GM19025 (cell line): ENCODE measurements around the gene RASGRP1.
"Not testable (repeated sequence)": the region's sequence is repeated elsewhere in the genome, so short reads cannot be mapped to it uniquely, and the experiment has no call there.

Experiments used
- ATAC-seq: cut with Tn5 transposase; IDR thresholded peaks from one replicate; pipeline ENCODE4 v1.9.1; 2021; ENCODE audit warnings: mild to moderate bottlenecking, low read depth, moderate library complexity; ENCODE audit not compliant: unreplicated experiment

The RASGRP1 gene

GRCh38 chr15:38564557-38565286, at the start of gene RASGRP1:
TSS of gene RASGRP1 (minus strand) at chr15:38564814. CDS start at chr15:38564628, 186 bp downstream.
- peak; percentile 59 for ATAC-seq

- no peak for ATAC-seq
Measured at GRCh38 chr15:38613085-38613484, 48.5 kb upstream of the RASGRP1 start.

DNA sequence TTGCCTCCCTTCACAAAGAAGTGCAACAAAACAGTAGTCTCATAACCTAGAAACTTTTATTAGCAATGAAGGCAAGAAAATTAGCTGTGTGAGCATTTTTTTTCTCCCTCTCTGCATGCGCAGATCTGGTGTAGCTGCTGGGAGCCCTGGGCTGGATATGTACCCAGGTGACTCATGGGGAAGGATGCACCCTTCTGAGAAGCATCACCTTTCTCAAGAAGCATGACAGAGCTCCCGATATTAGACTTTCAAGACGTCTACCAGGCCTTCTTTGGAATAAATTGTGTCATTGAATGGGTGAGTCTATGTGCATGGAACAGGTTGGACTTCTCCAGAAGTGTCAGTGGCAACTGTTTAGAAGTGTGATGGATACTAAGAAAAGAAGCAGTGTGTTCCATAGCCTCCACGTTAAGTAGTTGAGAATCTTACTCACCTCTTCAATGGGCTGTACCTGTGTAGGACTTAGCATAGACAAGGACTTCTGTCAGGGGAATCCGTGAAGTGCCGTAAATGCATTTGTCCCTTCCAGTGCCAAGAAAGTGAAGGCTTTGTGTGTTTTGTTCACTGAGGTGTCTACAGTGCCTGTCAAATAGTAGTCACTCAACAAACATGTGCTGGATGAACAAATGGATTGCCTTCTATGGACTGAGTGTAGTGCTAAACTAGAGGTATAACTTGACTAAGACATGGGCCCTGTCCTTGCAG, 47.7 kb upstream of the RASGRP1 start:
- no peak for ATAC-seq

- no peak for ATAC-seq
Measured at GRCh38 chr15:38611228-38611627, 46.6 kb upstream of the RASGRP1 start.

GRCh38 chr15:38610748-38611147, 46.1 kb upstream of the RASGRP1 start:
- no peak for ATAC-seq

GRCh38 chr15:38609097-38609738, 44.6 kb upstream of the RASGRP1 start:
- no peak for ATAC-seq

GRCh38 chr15:38608682-38609081, 44.1 kb upstream of the RASGRP1 start:
- no peak for ATAC-seq

- ATAC-seq: no peak
Measured at GRCh38 chr15:38605744-38606143, 41.1 kb upstream of the RASGRP1 start.

DNA sequence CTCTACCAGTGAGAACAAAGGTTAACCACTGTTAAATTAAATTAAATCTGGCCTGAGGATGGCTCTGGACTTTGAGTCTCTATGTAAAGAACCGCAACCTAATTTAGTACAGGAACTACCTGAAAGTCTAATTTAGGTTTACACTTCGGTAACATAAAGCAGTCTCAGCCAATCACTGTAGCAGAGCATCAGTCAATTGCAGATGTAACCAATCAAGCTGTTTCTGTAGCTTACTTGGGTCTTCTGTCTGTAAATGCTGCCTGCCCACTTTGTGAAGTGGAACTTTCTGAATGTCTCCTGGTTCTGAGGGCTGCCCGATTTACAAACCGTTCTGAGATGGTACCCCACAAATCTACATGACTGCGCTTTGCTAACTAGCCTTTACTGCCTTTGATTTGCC, 39.1 kb upstream of the RASGRP1 start:
- no peak for ATAC-seq

DNA sequence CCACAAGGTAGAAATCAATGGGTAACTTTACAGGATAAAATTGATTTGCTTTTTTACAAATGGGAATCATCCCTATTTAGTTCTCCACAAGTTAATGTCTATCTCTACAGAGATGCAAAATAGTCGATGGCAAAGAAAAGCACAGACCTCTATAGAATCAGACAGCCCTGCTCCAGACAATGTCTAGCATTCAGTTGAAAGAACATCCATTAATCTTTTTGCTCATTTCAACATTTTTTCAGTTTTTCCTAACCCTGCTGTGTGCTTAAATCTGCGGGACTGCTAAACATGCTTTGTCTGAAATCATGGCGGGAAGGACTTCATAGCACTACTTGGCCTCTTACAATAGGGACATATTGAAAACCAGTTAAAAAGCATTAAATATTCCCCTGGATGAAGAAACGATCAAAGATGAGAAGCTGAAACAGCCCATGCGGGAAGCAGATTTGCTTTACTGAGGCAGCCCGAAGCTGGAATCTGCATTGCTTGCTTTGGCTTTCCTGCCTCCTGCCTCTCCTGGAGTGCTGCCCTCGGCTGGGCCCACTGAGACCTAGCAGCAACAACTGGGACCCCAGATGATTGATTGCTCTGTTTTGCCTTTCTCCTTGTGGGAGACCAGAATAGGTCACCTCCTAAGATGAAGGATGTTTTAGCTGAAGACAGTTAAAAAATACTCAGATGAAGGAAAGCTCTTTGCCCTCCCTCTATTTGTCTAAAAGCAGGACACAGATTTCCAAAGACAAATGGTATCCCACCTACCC, 38.5 kb upstream of the RASGRP1 start:
- ATAC-seq: no peak

GRCh38 chr15:38600236-38600635, 35.6 kb upstream of the RASGRP1 start:
- ATAC-seq: no peak

- ATAC-seq: no peak
Measured at GRCh38 chr15:38598749-38599148, 34.1 kb upstream of the RASGRP1 start.

GRCh38 chr15:38597219-38597800, 32.7 kb upstream of the RASGRP1 start:
- no peak for ATAC-seq

DNA sequence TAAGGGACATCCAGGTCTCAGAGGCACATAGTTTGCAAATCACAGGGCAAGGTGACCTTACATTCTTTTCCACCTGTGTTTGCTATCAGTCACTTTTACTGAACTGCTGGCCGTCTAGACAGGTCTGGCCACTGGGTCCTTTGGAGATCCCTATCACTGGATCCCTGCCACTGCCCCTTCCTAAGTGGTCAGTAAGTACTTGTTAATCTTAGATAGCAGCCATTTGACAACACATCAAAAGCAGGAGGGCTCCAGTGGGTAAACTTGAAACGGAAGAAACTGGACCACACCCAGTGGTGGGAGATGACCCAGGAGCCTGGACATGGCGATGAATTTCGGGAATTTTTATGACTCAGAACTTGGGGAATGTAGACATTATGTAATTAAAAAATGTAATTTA, 28.9 kb upstream of the RASGRP1 start:
- ATAC-seq: no peak

DNA sequence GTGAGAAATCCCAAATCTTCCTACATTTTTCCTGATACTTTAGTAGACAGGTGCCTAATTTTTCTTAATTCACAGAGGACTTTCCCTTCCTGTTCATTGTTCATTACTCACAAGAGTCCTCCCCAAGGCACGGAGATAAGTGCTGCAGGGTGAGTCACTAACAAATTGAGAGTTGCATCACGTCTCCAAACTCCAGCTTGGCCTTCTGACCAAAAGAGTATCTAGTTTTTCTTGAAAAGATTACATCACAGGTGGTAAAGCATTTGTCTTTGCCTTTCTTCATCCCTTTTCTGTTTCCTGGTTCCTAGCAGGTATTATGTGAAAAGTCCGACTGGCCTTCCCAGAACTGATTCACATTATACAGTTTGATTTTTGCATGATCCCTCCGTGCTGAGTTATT, 24.9 kb upstream of the RASGRP1 start:
- ATAC-seq: no peak

DNA sequence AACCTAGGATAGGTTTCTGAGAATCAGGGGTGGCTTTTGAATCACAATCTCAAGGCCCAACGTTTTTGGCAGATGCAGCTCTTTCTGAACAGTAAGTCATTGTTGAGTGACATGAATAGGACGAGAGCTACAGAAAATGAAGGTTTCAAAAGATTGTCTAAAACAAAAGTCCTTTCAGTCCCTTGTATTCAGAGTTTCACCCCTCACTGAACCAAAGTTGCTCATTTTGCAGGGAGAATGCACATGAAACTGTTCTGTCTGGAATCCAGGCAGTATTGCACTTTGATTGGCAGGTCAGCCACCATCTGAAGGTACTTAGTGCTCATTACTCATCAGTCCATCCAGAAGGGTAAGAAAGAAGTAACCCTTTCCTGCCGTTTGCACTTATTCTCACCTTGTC, 24.1 kb upstream of the RASGRP1 start:
- ATAC-seq: no peak

DNA sequence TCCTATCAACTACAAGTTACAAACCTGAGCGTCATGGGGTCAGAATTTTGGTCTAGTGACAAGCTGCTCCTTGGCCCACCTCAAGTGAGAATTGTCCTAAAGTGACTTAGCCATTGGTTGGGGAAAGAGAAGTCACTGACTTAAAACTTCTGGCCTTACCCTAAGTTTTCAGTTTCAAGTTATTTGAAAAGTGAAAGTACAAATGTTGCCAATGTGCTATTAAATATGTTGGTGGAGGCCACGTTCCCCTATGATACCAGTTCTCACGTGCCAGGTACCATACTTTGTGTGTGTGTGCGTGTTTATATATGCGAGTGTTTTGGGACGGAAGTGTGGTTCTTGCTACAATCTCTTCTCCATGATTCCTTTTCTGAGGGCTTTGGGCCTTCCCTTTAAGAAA, 22.6 kb upstream of the RASGRP1 start:
- no peak for ATAC-seq

DNA sequence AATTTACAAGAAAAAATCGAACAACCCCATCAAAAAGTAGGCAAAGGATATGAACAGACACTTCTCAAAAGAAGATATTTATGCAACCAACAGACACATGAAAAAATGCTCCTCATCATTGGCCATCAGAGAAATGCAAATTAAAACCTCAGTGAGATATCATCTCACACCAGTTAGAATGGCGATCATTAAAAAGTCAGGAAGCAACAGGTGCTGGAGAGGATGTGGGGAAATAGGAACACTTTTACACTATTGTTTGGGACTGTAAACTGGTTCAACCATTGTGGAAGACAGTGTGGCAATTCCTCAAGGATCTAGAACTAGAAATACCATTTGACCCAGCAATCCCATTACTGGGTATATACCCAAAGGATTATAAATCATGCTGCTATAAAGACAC, 21.4 kb upstream of the RASGRP1 start:
- ATAC-seq: not testable (repeated sequence)

DNA sequence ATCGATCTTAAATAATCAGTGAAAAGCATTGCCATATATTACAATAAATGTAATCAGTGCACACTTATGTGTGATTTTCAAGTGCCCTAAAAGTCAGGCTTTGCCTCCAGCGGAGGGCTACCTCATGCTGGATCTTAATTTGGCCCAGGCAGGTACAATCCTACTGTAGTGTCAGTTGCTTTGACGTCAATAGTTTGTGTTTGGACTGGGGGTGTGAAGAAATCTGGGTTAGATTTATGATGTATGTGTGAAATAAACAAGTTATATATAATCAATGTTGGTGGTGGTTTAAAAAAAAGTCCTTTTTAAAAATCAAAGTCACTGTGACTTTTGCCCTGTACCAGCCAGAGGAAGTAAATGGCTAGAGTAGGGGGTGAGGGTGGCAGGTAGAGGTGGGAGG, 14.0 kb upstream of the RASGRP1 start:
- ATAC-seq: no peak

GRCh38 chr15:38577424-38577987, 12.9 kb upstream of the RASGRP1 start:
- ATAC-seq: no peak
